Lung (tissue), 16 donors: ENCODE results near the gene ADAMTS14. TPM values are rescaled to one million over a fixed set of nuclear protein-coding genes. Genes with fewer than 3 reads are reported as not detected.
A peak's percentile ranks its signal among the peaks of the same experiment; 100 is the strongest.

ENCODE experiments used
- ATAC-seq: fragments of 200-7000 bp; cut with Tn5 transposase; one replicate; pipeline ENCODE4 v1.9.1; 2020; ENCODE audit warnings: moderate number of reproducible peaks; ENCODE audit not compliant: insufficient read depth, low FRiP score
- DNase-seq, 3 donors: peaks; one replicate each; pipeline ENCODE4 v3.0.0-alpha.2; 2013 to 2017
- H3K27ac ChIP-seq, 2 donors: one replicate each; pipeline ENCODE4 v1.5.1; 2013; ENCODE audit warnings: mild to moderate bottlenecking in 2 of 2, moderate library complexity in 2 of 2, control low read depth in 1 of 2, inconsistent platforms in 1 of 2, low read depth in 1 of 2, low read length in 1 of 2
- H3K27me3 ChIP-seq, 3 donors: one replicate each; pipeline ENCODE4 v1.5.1; 2013; ENCODE audit warnings: low read length in 2 of 3; ENCODE audit not compliant: control insufficient read depth in 3 of 3, insufficient read depth in 3 of 3
- H3K36me3 ChIP-seq, 4 donors: one replicate each; pipeline ENCODE4 v1.5.1; 2013; ENCODE audit warnings: low read length in 4 of 4, mild to moderate bottlenecking in 1 of 4, moderate library complexity in 1 of 4; ENCODE audit not compliant: control insufficient read depth in 4 of 4, insufficient read depth in 4 of 4
- H3K4me1 ChIP-seq, 5 donors: one replicate each; pipeline ENCODE4 v1.5.1; 2013; ENCODE audit warnings: low read length in 5 of 5, mild to moderate bottlenecking in 2 of 5, moderate library complexity in 1 of 5; ENCODE audit not compliant: control insufficient read depth in 5 of 5, insufficient read depth in 5 of 5
- H3K4me3 ChIP-seq: one replicate; pipeline ENCODE4 v1.5.1; 2013; ENCODE audit warnings: mild to moderate bottlenecking, control low read depth, moderate library complexity
- H3K9ac ChIP-seq, 2 donors: one replicate each; pipeline ENCODE4 v1.5.1; 2013; ENCODE audit warnings: low read length in 2 of 2, control low read depth in 1 of 2; ENCODE audit not compliant: insufficient read depth in 1 of 2
- H3K9me3 ChIP-seq, 4 donors: one replicate each; pipeline ENCODE4 v1.5.1; 2013; ENCODE audit warnings: low read length in 3 of 4, mild to moderate bottlenecking in 1 of 4, moderate library complexity in 1 of 4; ENCODE audit not compliant: control insufficient read depth in 4 of 4, insufficient read depth in 3 of 4
- CTCF ChIP-seq: IDR thresholded peaks from 2 replicates; pipeline ENCODE4 v1.5.1; 2012; ENCODE audit warnings: mild to moderate bottlenecking; ENCODE audit errors: control extremely low read depth, extremely low read depth
- WGBS, 2 donors: extraction: QIAGEN DNeasy Blood & Tissue Kit; methylation state at CpG; one replicate each; pipeline ENCODE4 v1.1.7; 2013; 5-methylcytosine and 5-hydroxymethylcytosine counted together
- long read RNA-seq, 5 donors: transcript quantifications; one replicate each; lab custom pipeline, GENCODE V29; 2026
- polyA plus RNA-seq, 2 donors: library from polyadenylated mRNA; stranded (reverse); fragments of 200-250 nt; gene quantifications; one replicate each; pipeline ENCODE4 v1.2.1, GENCODE V29; 2013
- total RNA-seq, 2 donors: library from RNA; depleted of rRNA in 1 of 2; stranded (reverse); fragments of >200 nt in 1 of 2; gene quantifications; one replicate each; pipeline ENCODE4 v1.2.1, GENCODE V29; 2014 to 2021
- donor health status: control.
- donor health status: control.
- donor health status: Bipolar disorder and iron deficiency.
- donor health status: healthy.
- donor health status: DM: yes; HTN: yes; CAD: no.

The ADAMTS14 gene, protein sequence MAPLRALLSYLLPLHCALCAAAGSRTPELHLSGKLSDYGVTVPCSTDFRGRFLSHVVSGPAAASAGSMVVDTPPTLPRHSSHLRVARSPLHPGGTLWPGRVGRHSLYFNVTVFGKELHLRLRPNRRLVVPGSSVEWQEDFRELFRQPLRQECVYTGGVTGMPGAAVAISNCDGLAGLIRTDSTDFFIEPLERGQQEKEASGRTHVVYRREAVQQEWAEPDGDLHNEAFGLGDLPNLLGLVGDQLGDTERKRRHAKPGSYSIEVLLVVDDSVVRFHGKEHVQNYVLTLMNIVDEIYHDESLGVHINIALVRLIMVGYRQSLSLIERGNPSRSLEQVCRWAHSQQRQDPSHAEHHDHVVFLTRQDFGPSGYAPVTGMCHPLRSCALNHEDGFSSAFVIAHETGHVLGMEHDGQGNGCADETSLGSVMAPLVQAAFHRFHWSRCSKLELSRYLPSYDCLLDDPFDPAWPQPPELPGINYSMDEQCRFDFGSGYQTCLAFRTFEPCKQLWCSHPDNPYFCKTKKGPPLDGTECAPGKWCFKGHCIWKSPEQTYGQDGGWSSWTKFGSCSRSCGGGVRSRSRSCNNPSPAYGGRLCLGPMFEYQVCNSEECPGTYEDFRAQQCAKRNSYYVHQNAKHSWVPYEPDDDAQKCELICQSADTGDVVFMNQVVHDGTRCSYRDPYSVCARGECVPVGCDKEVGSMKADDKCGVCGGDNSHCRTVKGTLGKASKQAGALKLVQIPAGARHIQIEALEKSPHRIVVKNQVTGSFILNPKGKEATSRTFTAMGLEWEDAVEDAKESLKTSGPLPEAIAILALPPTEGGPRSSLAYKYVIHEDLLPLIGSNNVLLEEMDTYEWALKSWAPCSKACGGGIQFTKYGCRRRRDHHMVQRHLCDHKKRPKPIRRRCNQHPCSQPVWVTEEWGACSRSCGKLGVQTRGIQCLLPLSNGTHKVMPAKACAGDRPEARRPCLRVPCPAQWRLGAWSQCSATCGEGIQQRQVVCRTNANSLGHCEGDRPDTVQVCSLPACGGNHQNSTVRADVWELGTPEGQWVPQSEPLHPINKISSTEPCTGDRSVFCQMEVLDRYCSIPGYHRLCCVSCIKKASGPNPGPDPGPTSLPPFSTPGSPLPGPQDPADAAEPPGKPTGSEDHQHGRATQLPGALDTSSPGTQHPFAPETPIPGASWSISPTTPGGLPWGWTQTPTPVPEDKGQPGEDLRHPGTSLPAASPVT
- 1 to 10 TPM; 1.1 to 3.9 TPM for total RNA-seq
- 1 to 10 TPM in 1 of 2 donors, under 1 TPM in 1; 0.47 to 1.3 TPM for polyA plus RNA-seq
- long read RNA-seq, donor 1, partial matches to known transcripts, result 13 of 13 reads
- long read RNA-seq, donor 1, other reads (novel, unspliced or antisense), result 0 of 13 reads
- long read RNA-seq, donor 2, result 0 reads
- long read RNA-seq, donor 3, result 0 reads
- long read RNA-seq, donor 4, result 0 reads
- long read RNA-seq, donor 5, result 0 reads

- Histone ChIP-seq H3K27me3 (no peaks in the 10 kb centered on the region), H3K27ac (no peak within 1 kb of the TSS), H3K36me3 (no peaks in the 10 kb centered on the region), H3K4me3 (no peak within 1 kb of the TSS), H3K9me3 (no peaks in the 10 kb centered on the region), H3K4me1 (peaks cover 2 to 32% (median 10%) of the 10 kb centered on the region in 5 donors), H3K9ac (peak within 1 kb of the TSS in 1 of 2 donors; percentile 51)
- ATAC-seq, result no peak
- 2 to 3% methylated on average over 60 to 100 of the region's 100 CpGs for WGBS, 2 donors
- TF ChIP-seq CTCF, result no peak
- peak; percentile 77 to 83 (median 81) for DNase-seq
Measured at GRCh38 chr10:70672165-70673042, at the start of gene ADAMTS14. ADAMTS14 (plus strand) TSS chr10:70672506; CDS start chr10:70672803, 297 bp downstream.

GRCh38 chr10:70622541-70622940 is 49.8 kb upstream of the ADAMTS14 start:
- Histone ChIP-seq H3K9me3 (peaks cover 0 to 3% (median 0%) of the 10 kb centered on the region in 4 donors), H3K4me3 (no peak overlapping the region), H3K27ac (no peak overlapping the region), H3K27me3 (no peaks in the 10 kb centered on the region), H3K9ac (no peak overlapping the region), H3K36me3 (no peaks in the 10 kb centered on the region), H3K4me1 (no peaks in the 10 kb centered on the region)
- ATAC-seq (no peak), DNase-seq (no peak)
- no peak for TF ChIP-seq CTCF
- 74 to 97% methylated on average over 3 of the region's 3 CpGs for WGBS, 2 donors
